ENCODE measurements around the gene PARD3.
"Not testable (repeated sequence)": the region's sequence is repeated elsewhere in the genome, so short reads cannot be mapped to it uniquely, and the experiment has no call there.

Gene PARD3
- total RNA-seq, result 0.29 to 1.8 (median 0.54) reads per million in 4 experiments

DNA sequence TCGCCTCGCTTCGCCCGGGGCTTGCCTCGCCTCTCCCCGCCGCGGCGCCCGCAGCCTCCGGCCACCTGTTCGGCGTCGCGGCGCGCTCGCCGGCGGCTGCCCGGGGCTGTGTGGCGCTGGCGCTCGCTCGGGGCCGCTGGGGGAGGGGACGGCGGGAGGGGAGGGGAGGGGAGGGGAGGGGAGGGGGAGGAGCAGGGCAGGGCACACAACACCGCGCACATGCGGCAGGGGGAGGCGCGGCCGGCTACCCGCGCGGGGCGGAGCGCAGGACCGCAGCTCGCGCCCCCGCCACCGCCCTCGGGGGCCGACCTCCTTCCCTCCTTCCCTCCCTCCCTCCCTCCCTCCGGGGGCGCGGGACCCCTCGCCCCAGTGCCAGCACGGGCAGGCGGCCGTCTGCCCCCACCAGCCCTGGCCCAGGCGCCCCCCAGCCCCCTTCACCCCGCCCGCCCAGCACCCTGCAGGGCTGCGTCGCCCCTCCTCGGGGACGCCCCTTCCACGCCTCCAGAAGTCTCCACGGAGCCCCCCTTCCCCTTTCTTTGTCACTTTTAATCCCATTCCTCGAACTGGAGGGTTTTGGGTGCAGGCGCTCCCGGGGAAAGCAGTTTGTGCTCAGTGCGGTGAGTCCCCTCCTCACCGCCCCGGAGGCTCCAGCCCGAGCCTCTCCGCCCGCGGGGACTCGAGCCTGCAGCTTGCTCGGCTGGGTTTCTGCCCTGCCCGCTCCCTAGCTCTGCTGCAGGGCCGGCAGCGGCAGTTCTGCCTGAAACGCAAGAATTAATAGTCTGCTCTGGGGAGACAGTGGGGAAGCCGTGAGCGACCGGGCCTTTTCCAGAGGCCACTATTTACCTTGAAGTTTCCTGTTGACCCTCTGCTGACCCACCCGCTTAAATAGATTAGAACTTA lies at the start of gene PARD3:
Gene PARD3, minus strand, starts transcription at position 112 of the 900 bp plus-strand sequence. CDS start 301 bp downstream, outside the sequence.
- DNase-seq, result no peak

DNA sequence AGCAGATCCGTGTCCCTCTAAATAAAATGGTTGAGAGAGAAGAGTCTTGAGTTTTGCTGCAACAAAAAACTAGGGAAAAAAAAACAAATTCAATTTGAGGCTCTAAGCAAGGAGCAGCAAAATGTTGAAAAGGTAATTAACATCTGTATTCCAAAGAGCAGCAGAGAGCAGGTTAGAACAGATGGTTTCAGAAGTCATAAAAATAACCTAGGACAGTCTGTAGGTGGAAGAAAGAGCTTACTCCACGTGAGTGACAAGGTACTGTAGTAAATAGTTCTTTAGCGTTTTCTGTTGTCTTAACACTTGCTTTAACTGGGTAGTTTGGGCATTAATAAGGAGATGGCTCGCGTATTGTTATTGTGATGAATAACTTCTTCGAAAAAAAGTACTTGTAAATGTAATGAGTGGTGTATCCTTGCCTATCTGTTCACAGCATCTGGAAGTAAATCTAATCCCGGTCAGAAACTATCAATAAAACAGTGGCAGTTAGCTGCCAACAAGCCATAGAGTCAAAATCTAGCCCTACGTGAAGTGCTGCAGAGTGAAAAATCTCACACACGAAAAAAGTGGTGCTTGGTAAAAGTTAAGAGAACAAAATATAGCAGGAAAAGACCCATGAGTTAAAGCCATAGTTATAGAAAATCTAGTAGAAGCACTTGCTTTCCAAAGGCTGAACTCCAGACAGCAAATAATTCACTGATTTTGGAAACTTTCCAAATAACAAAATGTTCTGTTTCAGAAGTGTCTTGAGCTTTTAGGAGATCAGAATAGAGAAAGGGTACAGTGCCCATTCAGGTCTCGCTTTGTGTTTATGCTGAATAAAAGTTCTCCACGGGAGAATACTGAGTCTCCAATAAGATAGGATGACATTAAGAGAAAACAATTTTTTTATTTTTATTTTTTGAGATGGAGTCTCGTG lies 49.3 kb upstream of the PARD3 start:
- no peak for DNase-seq

DNA sequence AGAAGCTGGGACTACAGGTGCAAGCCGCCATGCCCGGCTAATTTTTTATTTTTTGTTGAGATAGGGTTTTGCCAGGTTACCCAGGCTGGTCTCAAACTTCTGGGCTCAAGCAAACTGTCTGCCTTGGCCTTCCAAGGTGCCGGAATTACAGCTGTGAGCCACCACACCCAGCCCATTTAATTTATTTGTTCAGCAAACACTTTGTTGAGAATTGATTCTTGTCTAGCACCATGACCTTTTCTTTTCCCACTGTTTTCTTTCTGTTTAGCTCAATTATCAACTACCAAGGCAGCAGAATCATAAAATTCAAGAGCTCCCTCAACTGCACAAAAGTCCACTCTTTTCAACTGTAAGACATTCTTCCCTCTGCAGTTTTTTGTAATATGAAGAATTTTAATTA lies 47.8 kb upstream of the PARD3 start:
- no peak for DNase-seq

DNA sequence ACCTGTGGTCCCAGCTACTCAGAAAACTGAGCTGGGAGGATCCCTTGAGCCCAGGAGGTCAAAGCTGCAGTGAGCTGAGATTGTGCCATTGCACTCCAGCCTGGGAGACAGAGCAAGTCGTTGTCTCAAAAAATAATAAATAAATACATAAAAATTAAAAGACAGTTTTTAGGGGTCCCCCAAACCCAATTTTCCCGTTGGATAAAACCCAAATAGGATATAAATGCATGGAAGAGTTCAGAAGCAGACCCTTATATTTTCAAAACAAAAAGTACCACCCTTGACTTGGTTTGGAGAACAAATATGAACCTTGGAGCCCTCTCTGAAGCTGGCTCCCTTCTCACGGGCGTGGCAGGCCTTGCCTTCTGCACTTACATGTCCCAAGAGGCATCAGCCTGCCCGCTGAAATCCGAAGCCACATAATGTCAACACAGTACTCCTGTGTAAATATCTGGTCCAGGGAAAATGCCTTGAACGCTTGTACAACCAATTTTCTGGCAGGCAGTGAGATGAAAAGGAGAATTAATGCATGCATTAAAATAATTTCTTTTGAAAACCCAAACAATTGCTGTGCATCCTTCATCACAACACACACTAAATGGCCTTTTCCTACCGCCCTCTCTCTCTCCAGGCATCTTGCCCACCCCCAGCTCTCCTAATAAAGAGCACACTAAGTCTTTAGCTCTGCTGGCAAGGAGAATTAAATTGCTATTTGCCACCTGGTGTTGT lies 46.4 kb upstream of the PARD3 start:
- DNase-seq, result no peak

DNA sequence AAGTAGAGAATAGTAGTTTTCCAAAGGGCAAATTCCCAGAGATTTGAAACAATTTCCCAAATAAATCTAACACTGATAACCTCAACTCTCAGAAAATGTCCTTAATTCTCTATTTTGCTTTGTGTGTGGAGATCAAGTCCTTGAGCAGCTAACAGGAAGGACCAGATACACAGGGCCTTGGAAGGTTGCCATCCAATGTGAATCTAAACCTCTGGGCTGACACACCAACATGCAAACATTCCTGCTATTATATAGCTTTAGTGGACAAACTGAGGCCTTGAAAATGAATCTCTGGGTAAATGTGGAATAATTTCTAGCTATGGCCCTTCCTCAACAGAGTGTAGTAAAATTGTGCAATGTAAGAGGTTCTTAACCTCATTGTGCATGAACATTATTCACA lies 44.1 kb upstream of the PARD3 start:
- DNase-seq, result no peak

DNA sequence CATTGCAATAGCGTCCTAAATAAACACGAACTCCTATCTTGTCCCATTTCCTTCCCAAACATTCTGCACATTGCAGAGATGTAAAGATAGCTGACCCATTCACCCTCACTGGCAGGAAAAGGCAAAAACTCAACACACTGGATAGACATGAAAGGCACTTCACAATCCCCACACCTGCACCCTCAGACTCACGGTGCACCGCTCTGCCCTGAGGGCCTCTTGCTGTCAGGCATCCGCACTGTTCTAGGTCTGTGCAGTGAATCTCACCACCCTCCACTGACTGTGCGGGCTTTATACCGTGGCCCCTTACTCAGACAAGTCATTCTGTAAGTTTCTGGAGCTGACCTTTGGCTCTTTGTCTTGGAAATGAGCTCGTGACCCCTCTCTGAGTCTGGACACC lies 42.9 kb upstream of the PARD3 start:
- no peak for DNase-seq

DNA sequence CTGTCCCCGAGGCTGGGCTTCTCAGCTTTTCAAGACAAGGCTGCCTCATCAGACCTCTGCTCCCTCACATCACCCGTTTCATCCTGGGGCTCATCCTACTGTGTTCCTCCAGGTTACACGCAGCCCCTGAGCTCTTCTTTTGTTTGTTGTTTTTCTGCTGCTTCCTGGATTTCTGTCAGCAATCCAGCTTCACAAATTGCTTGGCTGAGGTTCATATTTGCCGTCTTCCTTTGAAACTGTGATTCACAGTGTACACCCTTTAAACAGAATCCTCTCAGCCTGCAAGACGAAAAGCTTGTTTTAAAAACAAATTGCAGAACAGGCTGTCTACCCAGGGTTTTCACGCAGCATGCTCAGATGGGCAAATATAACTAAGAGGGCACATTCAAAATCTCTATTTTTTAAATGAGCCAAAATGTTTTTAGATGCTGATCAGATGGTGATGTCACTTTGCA lies 39.1 kb upstream of the PARD3 start:
- DNase-seq, result no peak

DNA sequence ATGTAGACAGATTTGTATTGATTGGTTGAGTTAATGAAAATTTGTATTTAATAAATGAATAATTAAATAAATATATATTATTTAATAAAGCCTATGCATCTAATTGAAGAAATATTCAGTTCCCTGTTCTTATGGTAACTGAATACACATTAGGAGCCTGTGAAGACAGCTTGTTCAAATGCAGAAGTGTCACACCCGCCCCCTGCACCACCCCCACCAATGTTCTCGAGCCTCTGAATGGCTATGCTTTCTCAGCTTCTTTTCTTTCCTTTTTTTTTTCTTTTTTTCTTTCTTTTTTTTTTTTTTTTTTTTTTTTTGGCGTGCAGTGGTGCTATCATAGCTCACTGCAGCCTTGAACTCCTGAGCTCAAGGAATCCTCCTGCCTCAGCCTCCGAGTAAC lies 38.3 kb upstream of the PARD3 start:
- no peak for DNase-seq

DNA sequence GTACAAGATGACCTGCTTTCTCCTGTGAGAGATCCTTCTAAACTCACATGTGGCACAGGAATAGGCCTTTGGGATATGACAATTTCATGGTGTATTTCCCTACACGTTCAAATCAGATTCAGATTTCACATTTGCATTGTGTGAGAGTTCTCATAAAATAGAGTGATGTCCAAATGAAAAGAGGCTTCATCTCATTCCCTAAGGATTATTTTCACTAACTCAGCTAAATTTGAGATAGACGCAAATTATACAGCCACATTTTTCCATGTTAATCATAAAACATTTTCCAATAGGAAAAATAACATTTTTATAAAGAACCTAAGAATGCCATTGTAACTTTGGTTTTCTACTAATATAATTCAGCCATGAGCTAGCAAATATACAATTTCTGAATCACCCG lies 35.5 kb upstream of the PARD3 start:
- no peak for DNase-seq

DNA sequence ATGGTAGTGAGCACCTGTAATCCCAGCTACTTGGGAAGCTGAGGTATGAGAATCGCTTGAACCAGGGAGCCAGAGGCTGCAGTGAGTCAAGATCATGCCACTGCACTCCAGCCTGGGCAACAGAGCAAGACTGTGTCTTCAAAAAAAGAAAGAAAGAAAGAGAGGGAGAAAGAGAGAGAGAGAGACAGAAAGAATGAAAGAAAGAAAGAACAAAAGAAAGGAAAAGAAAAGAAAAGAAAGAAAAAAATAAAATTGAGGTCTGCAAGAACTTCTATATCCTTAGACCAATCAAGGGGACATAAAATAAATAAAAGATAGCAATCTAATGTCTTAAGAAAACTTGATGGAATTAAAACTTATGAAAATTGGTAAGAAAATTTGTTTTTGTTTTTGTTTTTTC lies 34.9 kb upstream of the PARD3 start:
- DNase-seq, result no peak

DNA sequence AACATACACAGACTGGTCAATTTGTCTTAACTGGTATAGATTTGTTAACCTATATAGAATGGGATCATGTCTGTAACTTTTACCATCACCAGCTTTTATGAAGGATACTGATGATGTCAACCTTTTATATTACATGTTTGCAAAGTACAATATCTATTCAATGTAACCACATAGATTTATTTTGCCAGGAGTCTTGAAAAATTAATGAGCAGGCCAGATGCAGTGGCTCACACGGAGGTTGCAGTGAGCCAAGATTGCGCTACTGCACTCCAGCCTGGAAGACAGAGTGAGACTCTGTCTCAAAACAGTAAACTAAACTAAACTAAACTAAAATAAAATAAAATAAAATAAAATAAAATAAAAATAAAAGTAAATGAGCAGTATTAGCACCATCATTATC lies 30.0 kb upstream of the PARD3 start:
- DNase-seq, result no peak

DNA sequence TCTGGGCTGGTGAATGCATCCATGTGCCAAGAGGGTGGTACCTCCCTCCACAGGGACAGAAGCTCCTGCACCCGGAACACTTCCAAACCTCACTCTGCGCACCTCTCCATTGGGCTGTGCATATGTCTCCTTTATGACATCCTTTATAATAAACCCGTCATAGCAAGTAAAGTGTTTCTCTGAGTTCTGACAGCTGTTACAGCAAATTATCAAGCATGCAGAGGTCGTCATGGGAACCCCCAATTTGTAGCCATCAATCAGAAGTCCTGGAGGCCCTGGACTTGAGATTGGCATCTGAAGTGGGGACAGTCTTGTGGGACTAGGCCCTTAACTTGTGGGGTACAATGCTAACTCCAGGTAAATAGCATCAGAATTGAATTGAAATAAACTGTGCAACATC lies 29.4 kb upstream of the PARD3 start:
- DNase-seq, result no peak

DNA sequence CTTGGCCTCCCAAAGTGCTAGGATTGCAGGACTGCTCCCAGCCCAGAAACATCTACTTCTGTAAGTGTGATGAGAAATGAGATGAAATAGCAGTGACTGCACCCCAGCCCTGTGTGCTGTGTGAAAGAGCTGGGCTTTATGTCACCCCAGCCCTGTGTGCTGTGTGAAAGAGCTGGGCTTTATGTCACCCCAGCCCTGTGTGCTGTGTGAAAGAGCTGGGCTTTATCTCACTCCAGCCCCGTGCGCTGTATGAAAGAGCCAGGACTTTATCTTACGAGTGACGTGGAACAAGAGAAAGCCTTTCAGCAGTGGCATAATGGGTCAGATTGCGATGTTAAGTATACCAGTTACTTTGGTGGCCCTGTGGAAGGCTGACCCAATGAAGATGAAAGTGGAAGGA lies 28.4 kb upstream of the PARD3 start:
- not testable (repeated sequence) for DNase-seq

DNA sequence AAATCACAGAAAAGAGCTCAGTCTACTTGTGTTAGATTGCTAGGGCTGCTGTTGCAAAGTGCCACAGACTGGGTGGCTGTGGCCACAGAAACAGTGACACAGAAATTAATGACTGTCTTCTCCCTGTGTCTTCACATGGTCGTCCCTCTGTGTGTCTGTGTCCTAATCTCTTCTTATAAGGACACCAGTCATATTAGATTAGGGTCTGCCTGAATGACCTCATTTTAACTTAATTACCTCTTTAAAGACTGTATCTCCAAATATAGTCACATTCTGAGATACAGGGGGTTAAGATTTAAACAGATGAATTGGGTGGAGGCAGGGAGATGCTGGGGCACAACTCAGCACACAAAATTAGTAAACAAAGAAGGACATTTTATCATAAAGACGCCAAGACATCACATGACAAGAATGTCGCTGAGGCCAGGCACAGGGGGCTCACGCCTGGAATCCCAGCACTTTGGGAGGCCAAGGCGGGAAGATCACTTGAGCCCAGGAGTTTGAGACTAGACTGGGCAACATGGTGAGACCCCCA lies 23.3 kb upstream of the PARD3 start:
- no peak for DNase-seq

DNA sequence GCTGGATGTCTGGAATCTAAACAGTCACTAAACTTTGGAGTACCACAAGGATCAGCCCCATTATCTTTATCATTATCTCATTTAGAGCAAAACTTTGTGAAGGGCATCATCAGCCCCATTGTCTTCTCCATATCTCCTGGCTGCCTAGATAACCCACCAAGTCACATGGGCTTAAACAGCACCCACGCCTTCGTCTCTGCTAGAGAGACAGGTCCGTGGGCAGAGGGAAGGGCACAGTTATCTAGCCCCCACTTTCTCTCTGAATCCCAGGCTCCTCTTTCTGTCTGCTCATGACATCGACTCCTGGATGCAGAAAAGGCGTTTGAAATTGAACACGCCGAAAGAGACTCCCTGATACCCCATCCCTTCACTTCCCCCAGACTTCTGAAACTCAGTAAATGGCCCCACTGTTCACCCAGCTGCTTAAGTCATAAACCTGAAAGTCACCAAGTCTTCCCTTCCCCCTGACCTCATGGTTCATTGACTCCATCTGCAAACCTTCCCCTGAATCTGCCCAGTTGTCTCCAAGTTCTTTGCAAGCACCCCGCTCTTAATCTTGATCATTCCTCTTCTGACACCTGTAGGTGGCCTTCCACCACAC lies 20.9 kb upstream of the PARD3 start:
- DNase-seq, result no peak

DNA sequence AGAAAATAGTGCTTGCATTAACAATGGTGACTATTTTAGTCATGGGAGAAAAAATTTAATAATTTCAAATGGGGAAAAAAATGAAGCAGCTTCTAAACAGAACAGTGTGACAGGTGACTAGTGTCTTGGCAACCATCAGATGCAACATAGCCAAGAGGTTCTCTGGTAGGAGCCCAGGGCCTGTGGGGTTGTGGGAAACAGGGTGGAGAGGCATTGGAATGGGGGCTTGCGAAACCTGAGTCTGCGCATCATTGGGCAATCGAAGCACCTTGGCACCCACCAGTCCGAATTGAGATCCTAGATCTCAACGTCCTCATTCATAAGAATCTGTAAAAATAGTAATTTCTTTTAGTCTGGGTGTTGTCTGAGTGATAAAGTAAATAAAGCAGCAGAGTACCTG lies 19.2 kb upstream of the PARD3 start:
- no peak for DNase-seq

DNA sequence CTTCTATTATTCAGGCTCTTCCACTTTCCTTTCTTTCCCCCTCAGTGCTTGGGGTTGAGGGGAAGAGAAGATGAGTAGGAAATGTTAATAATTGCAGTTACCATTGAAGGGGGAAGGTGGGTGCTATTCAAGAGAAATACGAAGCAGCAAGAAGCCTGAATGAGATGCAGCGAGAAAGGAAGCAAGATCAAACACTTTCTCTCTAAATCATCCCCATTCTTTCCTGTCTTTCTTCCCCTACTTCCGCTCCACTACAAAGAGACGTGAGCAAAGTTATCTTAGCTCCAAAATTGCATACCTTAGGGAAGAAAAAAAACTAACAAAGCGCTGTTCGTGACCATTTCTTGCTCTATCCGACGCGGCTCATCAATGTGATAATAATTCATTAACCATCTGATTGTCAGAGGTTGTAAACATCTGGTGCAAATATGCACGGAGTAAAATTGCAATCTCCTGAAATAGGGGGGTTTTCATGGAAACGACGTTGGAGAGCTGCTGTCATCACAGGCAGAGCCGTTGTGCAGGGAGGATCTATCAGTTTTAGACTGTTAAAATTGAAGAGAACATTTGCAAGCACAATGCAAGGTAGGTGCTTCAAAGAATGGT lies 15.2 kb upstream of the PARD3 start:
- no peak for DNase-seq

DNA sequence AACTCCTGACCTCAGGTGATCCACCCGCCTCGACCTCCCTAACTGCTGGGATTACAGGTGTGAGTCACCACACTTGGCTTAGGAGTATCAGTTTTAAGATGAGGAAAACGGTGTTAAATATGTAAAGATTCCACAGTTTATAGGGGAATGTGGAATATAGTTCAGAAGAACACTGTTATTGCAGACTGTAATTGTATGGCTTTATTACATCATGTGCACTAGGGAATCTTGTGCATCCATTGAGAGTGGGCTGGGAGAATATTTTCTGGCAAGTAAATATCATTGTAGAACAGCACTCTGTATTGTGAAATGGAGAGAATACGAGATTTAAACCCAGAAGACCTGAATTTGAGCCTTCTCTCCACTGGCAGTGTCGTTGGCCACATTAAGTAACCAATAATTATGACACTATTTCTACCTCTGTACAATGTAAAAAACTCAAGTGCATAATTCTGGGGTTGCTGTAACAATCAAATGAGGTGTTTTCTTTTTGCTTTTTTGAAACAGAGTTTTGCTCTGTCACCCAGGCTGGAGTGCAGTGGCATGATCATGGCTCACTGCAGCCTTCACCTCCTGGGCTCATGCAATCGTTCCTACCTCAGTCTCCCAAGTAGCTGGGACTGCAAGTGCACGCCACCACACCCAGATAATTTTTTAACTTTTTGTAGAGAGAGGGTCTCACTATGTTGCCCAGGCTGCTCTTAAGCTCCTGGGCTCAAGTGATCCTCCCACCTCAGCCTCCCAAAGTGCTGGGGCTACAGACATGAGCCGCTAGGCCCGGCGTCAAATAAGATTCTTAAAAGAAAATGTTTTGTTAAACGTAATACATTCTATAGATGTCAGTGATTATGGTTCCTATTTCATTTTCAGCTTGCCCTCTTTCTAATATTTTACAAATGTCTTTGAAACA lies 12.0 kb upstream of the PARD3 start:
- DNase-seq, result no peak

DNA sequence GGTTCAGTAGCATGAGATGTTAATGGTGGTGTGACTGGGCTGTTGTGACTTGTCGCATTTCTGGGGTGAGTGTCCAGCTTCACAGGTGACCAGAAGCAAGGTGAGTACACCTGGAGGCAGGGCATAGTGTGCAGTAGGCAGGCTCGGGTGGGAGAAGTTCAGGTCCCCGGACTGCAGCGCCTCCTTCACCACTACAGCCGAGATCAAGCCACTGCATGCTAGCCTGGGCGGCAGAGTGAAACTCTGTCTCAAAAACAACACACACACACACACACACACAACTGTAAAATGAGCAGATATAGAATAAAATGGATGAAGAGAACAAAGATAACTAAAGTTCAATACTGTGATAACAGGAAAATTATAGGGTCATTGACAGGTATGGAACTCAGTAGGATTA lies 11.1 kb upstream of the PARD3 start:
- DNase-seq, result no peak

DNA sequence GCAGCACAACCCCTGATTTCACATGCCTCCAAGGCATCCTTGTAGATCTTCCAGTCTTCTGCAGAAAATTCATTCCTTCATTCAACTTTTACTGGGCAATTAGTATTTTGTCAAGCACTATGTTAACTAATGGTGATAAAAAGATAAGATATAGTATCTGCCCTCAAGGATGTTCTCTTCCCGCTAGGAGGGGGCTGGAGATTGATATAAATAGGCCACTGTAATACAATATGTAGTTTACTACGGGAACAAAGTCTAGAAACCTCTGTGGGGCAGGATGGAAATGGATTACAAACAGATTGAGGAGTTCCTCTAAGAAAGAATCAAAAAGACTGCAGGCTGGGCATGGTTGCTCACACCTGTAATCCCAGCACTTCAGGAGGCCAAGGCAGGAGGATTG lies 10.3 kb upstream of the PARD3 start:
- DNase-seq, result no peak

DNA sequence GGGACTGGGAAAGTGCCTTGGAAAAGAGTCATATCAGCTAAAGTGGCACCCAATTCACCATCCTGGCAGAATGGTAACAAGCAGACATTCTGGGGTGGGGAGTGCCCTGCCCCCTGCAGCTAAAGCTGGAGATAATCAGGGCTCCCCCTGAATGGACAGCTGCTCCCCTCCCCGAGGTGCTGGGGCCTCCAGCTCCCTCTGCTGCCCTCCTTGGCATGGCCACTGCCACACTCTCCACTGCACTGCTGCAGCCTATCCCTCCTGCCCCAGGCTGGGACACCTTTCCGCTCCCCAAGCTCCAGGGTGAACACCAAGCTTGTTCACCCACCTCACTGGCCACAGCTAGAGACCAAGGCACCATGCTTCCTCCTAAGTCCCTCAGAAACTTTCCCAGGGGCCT lies 9.8 kb upstream of the PARD3 start:
- DNase-seq, result no peak

Measured in effector CD8-positive, alpha-beta T cell (primary cell).